H1 (cell line): ENCODE results near the gene EIF2B1. TPM values are rescaled to one million over a fixed set of nuclear protein-coding genes. Genes with fewer than 3 reads are reported as not detected.

Source experiments
- CTCF ChIA-PET: fragments of 300-600 bp; sonication (Branson Sonifier 250); formaldehyde crosslinking; loops from one replicate; lab custom pipeline; 2021; ENCODE audit not compliant: partially characterized antibody; lab: Charles Lee
- POLR2A ChIA-PET: fragments of 300-600 bp; sonication (Branson Sonifier 250); formaldehyde crosslinking; loops from one replicate; lab custom pipeline; 2021; ENCODE audit warnings: inconsistent platforms; ENCODE audit not compliant: partially characterized antibody; lab: Charles Lee
- DNase-seq, 2 experiments: peaks; one replicate each; pipeline versions ENCODE4 v3.0.0 to v3.0.0-alpha.2; 2010 to 2022; ENCODE audit warnings: low spot score in 2 of 2, low read depth in 1 of 2, mixed read lengths in 1 of 2
- FAIRE-seq: peaks from 2 replicates; lab custom pipeline; 2011; peaks lifted over from hg19 to GRCh38; lab: Jason Lieb, UNC
- H2AFZ ChIP-seq: 2 replicates; pipeline ENCODE4 v1.8.1; 2012; ENCODE audit warnings: low read length, inconsistent platforms
- H2AK5ac ChIP-seq: 2 replicates; pipeline ENCODE4 v1.6.1; 2013; ENCODE audit warnings: low read depth, low read length
- H2BK120ac ChIP-seq: replicated peaks from 2 replicates; pipeline ENCODE3; 2013; ENCODE audit warnings: low read depth, low read length, inconsistent platforms
- H2BK12ac ChIP-seq: 2 replicates; pipeline ENCODE4 v1.6.1; 2013; ENCODE audit warnings: low read depth, low read length
- H2BK15ac ChIP-seq: 2 replicates; pipeline ENCODE4 v1.6.1; 2013; ENCODE audit warnings: low read length
- H2BK20ac ChIP-seq: 2 replicates; pipeline ENCODE4 v1.6.1; 2013; ENCODE audit warnings: low read length
- H2BK5ac ChIP-seq: 2 replicates; pipeline ENCODE4 v1.6.1; 2013; ENCODE audit warnings: low read depth, low read length
- H3K14ac ChIP-seq: 2 replicates; pipeline ENCODE4 v1.6.1; 2013; ENCODE audit warnings: inconsistent platforms; ENCODE audit not compliant: insufficient read length
- H3K18ac ChIP-seq: 2 replicates; pipeline ENCODE4 v1.6.1; 2013; ENCODE audit warnings: low read length; ENCODE audit errors: extremely low read depth
- H3K23ac ChIP-seq: 2 replicates; pipeline ENCODE4 v1.6.1; 2013; ENCODE audit warnings: inconsistent platforms; ENCODE audit not compliant: insufficient read length
- H3K23me2 ChIP-seq: 2 replicates; pipeline ENCODE4 v1.6.1; 2013; ENCODE audit warnings: low read depth, low read length
- H3K27ac ChIP-seq: 2 replicates; pipeline ENCODE4 v1.6.1; 2011; ENCODE audit warnings: low read depth, low read length, inconsistent platforms
- H3K27me3 ChIP-seq, 4 experiments: replicated peaks in 1 of 4; 1 replicate in 1 of 4; 2 replicates in 3 of 4; pipeline versions ENCODE4 v1.6.1 to v1.8.1; 2011 to 2013; ENCODE audit warnings: low read length in 3 of 4, mild to moderate bottlenecking in 3 of 4, inconsistent platforms in 2 of 4, mixed read lengths in 2 of 4, moderate library complexity in 1 of 4; ENCODE audit not compliant: control insufficient read depth in 3 of 4, insufficient read depth in 3 of 4; ENCODE audit errors: extremely low read depth in 1 of 4
- H3K36me3 ChIP-seq, 4 experiments: 2 replicates each; pipeline versions ENCODE4 v1.6.1 to v1.8.1; 2011 to 2013; ENCODE audit warnings: mild to moderate bottlenecking in 4 of 4, low read length in 3 of 4, moderate library complexity in 2 of 4, control low read depth in 1 of 4, inconsistent platforms in 1 of 4; ENCODE audit not compliant: insufficient read depth in 4 of 4, control insufficient read depth in 2 of 4
- H3K4ac ChIP-seq: replicated peaks from 2 replicates; pipeline ENCODE3; 2013; ENCODE audit warnings: low read length, low read depth, mixed read lengths, inconsistent platforms; ENCODE audit not compliant: insufficient read length
- H3K4me1 ChIP-seq, 4 experiments: replicated peaks in 1 of 4; 1 replicate in 1 of 4; 2 replicates in 3 of 4; pipeline versions ENCODE4 v1.6.1 to v1.8.1; 2011 to 2013; ENCODE audit warnings: low read length in 3 of 4, inconsistent platforms in 2 of 4, mixed read lengths in 1 of 4; ENCODE audit not compliant: insufficient read depth in 4 of 4, control insufficient read depth in 3 of 4
- H3K4me2 ChIP-seq, 2 experiments: 2 replicates each; pipeline versions ENCODE4 v1.6.1 to v1.8.1; 2011 to 2013; ENCODE audit warnings: low read depth in 2 of 2, low read length in 2 of 2, control low read depth in 1 of 2, inconsistent platforms in 1 of 2, mild to moderate bottlenecking in 1 of 2; ENCODE audit not compliant: insufficient read depth in 1 of 2
- H3K4me3 ChIP-seq, 4 experiments: fragments of 200-600, 300-600 bp in 1 of 4; sonication (generic), shearing (Covaris generic), sonication (Bioruptor Twin) in 1 of 4; 2 replicates each; pipeline versions ENCODE4 v1.5.1 to v1.8.1; 2011 to 2016; ENCODE audit warnings: low read length in 4 of 4, low read depth in 3 of 4, control low read depth in 2 of 4, inconsistent platforms in 2 of 4, mild to moderate bottlenecking in 2 of 4, mixed read lengths in 1 of 4, moderate library complexity in 1 of 4; ENCODE audit not compliant: insufficient read depth in 2 of 4; ENCODE audit errors: extremely low read depth in 1 of 4
- H3K56ac ChIP-seq: replicated peaks from 2 replicates; pipeline ENCODE3; 2013; ENCODE audit warnings: low read depth, mild to moderate bottlenecking, mixed read lengths, low read length, inconsistent platforms; ENCODE audit not compliant: insufficient read length
- H3K79me1 ChIP-seq: 2 replicates; pipeline ENCODE4 v1.6.1; 2013; ENCODE audit warnings: low read depth, low read length, control low read depth
- H3K79me2 ChIP-seq, 2 experiments: 2 replicates each; pipeline versions ENCODE4 v1.6.1 to v1.8.1; 2012 to 2013; ENCODE audit warnings: low read length in 2 of 2, mild to moderate bottlenecking in 2 of 2, inconsistent platforms in 1 of 2; ENCODE audit not compliant: insufficient read depth in 2 of 2, control insufficient read depth in 1 of 2
- H3K9ac ChIP-seq, 4 experiments: replicated peaks in 1 of 4; 1 replicate in 1 of 4; 2 replicates in 3 of 4; pipeline versions ENCODE4 v1.6.1 to v1.8.1; 2011 to 2013; ENCODE audit warnings: low read depth in 3 of 4, low read length in 3 of 4, control low read depth in 2 of 4, mild to moderate bottlenecking in 2 of 4, moderate library complexity in 2 of 4, inconsistent platforms in 1 of 4; ENCODE audit errors: extremely low read depth in 1 of 4
- H3K9me3 ChIP-seq, 2 experiments: 2 replicates each; pipeline versions ENCODE4 v1.6.1 to v1.8.1; 2012 to 2013; ENCODE audit warnings: mild to moderate bottlenecking in 2 of 2, moderate library complexity in 2 of 2, control low read depth in 1 of 2, inconsistent platforms in 1 of 2, low read depth in 1 of 2, low read length in 1 of 2, mixed read lengths in 1 of 2; ENCODE audit not compliant: insufficient read depth in 2 of 2
- H4K20me1 ChIP-seq, 2 experiments: replicated peaks in 1 of 2; 2 replicates each; pipeline versions ENCODE3 to v1.8.1; 2011 to 2013; ENCODE audit warnings: inconsistent platforms in 2 of 2, low read length in 2 of 2, mild to moderate bottlenecking in 1 of 2; ENCODE audit not compliant: insufficient read depth in 2 of 2, control insufficient read depth in 1 of 2
- H4K5ac ChIP-seq: 2 replicates; pipeline ENCODE4 v1.6.1; 2013; ENCODE audit warnings: low read length, low read depth, mixed read lengths, inconsistent platforms; ENCODE audit not compliant: insufficient read length
- H4K8ac ChIP-seq: 2 replicates; pipeline ENCODE4 v1.8.0; 2013; ENCODE audit warnings: mild to moderate bottlenecking, moderate library complexity, low read length, inconsistent platforms; ENCODE audit not compliant: insufficient read depth; ENCODE audit errors: extremely low read depth
- H4K91ac ChIP-seq: replicated peaks from 2 replicates; pipeline ENCODE3; 2013; ENCODE audit warnings: low read length, mixed read lengths, inconsistent platforms; ENCODE audit not compliant: insufficient read length
- BACH1 ChIP-seq: IDR thresholded peaks from 2 replicates; pipeline ENCODE4 v1.6.1; 2012; ENCODE audit warnings: low read length, improper control_type of control experiment
- CBX5 ChIP-seq: fragments of 300-800, 300-1000 bp; sonication (generic); IDR thresholded peaks from 2 replicates; pipeline ENCODE4 v1.7.1; 2016; ENCODE audit warnings: antibody characterized with exemption, low read length, low read depth
- EZH2 ChIP-seq: fragments of 200-600 bp; sonication (generic); IDR thresholded peaks from 2 replicates; pipeline ENCODE4 v1.7.1; 2012; ENCODE audit warnings: low read depth, mild to moderate bottlenecking, moderate library complexity, low read length, inconsistent platforms; ENCODE audit not compliant: severe bottlenecking
- FOSL1 ChIP-seq: IDR thresholded peaks from 2 replicates; pipeline ENCODE4 v1.6.1; 2011; ENCODE audit warnings: mild to moderate bottlenecking, low read depth, low read length, moderate library complexity; ENCODE audit not compliant: insufficient read depth
- GABPA ChIP-seq: IDR thresholded peaks from 2 replicates; pipeline ENCODE4 v1.6.1; 2011; ENCODE audit warnings: mild to moderate bottlenecking, low read length, moderate library complexity, borderline replicate concordance; ENCODE audit not compliant: insufficient read depth
- HDAC6 ChIP-seq: IDR thresholded peaks from one replicate; pipeline ENCODE4 v1.7.1; 2012; ENCODE audit warnings: low read depth, mild to moderate bottlenecking, inconsistent platforms, low read length, moderate library complexity
- KDM1A ChIP-seq: fragments of 200-600, 300-600 bp; sonication (generic); IDR thresholded peaks from 2 replicates; pipeline ENCODE4 v1.7.1; 2016; ENCODE audit warnings: mild to moderate bottlenecking, low read length, borderline replicate concordance
- SP1 ChIP-seq: IDR thresholded peaks from 2 replicates; pipeline ENCODE4 v1.6.1; 2011; ENCODE audit warnings: low read depth, low read length
- SRF ChIP-seq: IDR thresholded peaks from 2 replicates; pipeline ENCODE4 v1.6.1; 2011; ENCODE audit warnings: mild to moderate bottlenecking, low read depth, low read length, moderate library complexity
- TAF7 ChIP-seq: optimal IDR thresholded peaks from 2 replicates; pipeline ENCODE3; 2011; ENCODE audit warnings: low read depth, mild to moderate bottlenecking, inconsistent platforms, low read length, moderate library complexity, borderline replicate concordance
- WGBS, 2 experiments: shearing (Covaris generic) in 1 of 2; methylation state at CpG; one replicate each; pipeline versions ENCODE4 v1.1.6 to v1.1.7; 2013 to 2015; ENCODE audit warnings: low lambda C conversion rate in 2 of 2, mixed read lengths in 2 of 2, inconsistent platforms in 1 of 2, low coverage in 1 of 2, missing lambda C conversion rate in 1 of 2; ENCODE audit not compliant: insufficient replicate concordance in 2 of 2, insufficient coverage in 1 of 2, insufficient read length in 1 of 2; ENCODE audit errors: extremely low coverage in 1 of 2, missing lambda C conversion rate in 1 of 2; 5-methylcytosine and 5-hydroxymethylcytosine counted together
- polyA plus RNA-seq, 7 experiments: library from polyadenylated mRNA; depleted of rRNA in 3 of 7; stranded (reverse) in 5 of 7; unstranded in 2 of 7; fragments of >200 nt in 5 of 7; fragments of 200-250 nt in 2 of 7; gene quantifications; 1 replicate in 5 of 7; 2 replicates in 1 of 7; 4 replicates in 1 of 7; pipeline versions ENCODE4 v1.2.1 to v1.2.3, GENCODE V29; 2011 to 2013; ENCODE audit warnings: missing spikeins in 2 of 7, mixed read lengths in 2 of 7
- total RNA-seq: library from RNA; stranded (reverse); fragmentation: NEBNext Ultra II Directional; extraction: Animal tissue kit (Norgen Biotek cat#: 25700); gene quantifications from 2 replicates; pipeline ENCODE4 v1.2.1, GENCODE V29; 2021
- TF ChIP-seq, protein P1 (sequence below): IDR thresholded peaks from 2 replicates; pipeline ENCODE4 v1.6.1; 2012; ENCODE audit warnings: low read length, inconsistent platforms
- TF ChIP-seq, protein P2 (sequence below): IDR thresholded peaks from 2 replicates; pipeline ENCODE4 v1.6.1; 2012; ENCODE audit warnings: inconsistent platforms

The EIF2B1 gene
- total and polyA plus RNA-seq, 2 of the 8 experiments (the other 6 are each of a cell fraction or from before 2014, with no cell fraction given): 24.9 to 49.9 TPM

DNA sequence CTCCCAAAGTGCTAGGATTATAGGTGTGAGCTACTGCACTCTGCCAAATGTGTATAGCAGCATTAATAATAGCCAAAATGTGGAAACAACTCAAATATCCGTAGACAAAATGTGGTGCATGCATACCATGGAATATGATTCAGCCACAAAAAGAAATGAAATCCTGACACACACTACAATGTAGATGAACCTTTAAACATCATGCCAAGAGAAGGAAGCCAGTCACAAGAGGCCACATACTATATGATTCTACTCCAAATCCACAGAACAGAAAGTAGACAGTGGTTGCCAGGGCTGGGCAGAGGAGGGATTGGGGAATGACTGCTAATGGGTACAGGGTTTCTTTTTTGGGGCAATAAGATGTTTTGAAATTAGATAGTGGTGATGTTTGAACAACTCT is 56.9 kb downstream of the EIF2B1 start:
- H2BK15ac ChIP-seq: no peak overlapping the region
- 95% methylated on average over 1 of the region's 1 CpG; no CpG with 5 or more reads in 1 of the 2 experiments for WGBS, 2 experiments
- H2BK12ac ChIP-seq: no peak overlapping the region
- H2AK5ac ChIP-seq: no peak overlapping the region
- ChIA-PET POLR2A (no interaction called here), CTCF (interaction anchor here (0.6 to 0.7 kb wide), 2 partner anchors 40 to 110 kb away, joined by 3 to 4 read pairs; no protein-coding TSS in a partner anchor)
- H3K9ac ChIP-seq: no peak overlapping the region
- H4K91ac ChIP-seq: no peak overlapping the region
- no peaks in the 10 kb centered on the region for H3K4me1 ChIP-seq
- H4K8ac ChIP-seq: no peak overlapping the region
- DNase-seq (no peak), FAIRE-seq (no peak)
- H3K79me2 ChIP-seq: no peaks in the 10 kb centered on the region
- H3K23ac ChIP-seq: no peak overlapping the region
- no peak overlapping the region for H3K4me2 ChIP-seq
- no peak overlapping the region for H3K4ac ChIP-seq
- no peak overlapping the region for H2BK5ac ChIP-seq
- no peak overlapping the region for H3K56ac ChIP-seq
- H3K18ac ChIP-seq: no peak overlapping the region
- no peak overlapping the region for H3K27ac ChIP-seq
- no peaks in the 10 kb centered on the region for H3K23me2 ChIP-seq
- H2BK20ac ChIP-seq: no peak overlapping the region
- no peak overlapping the region for H3K14ac ChIP-seq
- no peaks in the 10 kb centered on the region for H3K36me3 ChIP-seq
- no peaks in the 10 kb centered on the region; the same call in 1 of the 2 replicates for H3K79me1 ChIP-seq
- no peak overlapping the region for H3K4me3 ChIP-seq
- H4K5ac ChIP-seq: no peak overlapping the region
- peaks cover 0 to 2% of the 10 kb centered on the region in 2 experiments; a peak in 1 of 4 replicates for H3K9me3 ChIP-seq
- no peak overlapping the region for H2AFZ ChIP-seq
- no peak overlapping the region for H2BK120ac ChIP-seq
- H4K20me1 ChIP-seq: no peaks in the 10 kb centered on the region
- H3K27me3 ChIP-seq: no peaks in the 10 kb centered on the region
- TF ChIP-seq SRF (no peak), HDAC6 (no peak), TAF7 (no peak), GABPA (no peak), KDM1A (no peak), FOSL1 (no peak), EZH2 (no peak), BACH1 (no peak), SP1 (no peak), CBX5 (no peak)
- TF ChIP-seq, protein P1, sequence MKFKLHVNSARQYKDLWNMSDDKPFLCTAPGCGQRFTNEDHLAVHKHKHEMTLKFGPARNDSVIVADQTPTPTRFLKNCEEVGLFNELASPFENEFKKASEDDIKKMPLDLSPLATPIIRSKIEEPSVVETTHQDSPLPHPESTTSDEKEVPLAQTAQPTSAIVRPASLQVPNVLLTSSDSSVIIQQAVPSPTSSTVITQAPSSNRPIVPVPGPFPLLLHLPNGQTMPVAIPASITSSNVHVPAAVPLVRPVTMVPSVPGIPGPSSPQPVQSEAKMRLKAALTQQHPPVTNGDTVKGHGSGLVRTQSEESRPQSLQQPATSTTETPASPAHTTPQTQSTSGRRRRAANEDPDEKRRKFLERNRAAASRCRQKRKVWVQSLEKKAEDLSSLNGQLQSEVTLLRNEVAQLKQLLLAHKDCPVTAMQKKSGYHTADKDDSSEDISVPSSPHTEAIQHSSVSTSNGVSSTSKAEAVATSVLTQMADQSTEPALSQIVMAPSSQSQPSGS: no peak
- TF ChIP-seq, protein P2, sequence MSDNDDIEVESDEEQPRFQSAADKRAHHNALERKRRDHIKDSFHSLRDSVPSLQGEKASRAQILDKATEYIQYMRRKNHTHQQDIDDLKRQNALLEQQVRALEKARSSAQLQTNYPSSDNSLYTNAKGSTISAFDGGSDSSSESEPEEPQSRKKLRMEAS: no peak
